ENCODE measurements around the gene ZNF787. TPM values are rescaled to one million over a fixed set of nuclear protein-coding genes. Genes with fewer than 3 reads are reported as not detected.
"Not testable (repeated sequence)": the region's sequence is repeated elsewhere in the genome, so short reads cannot be mapped to it uniquely, and the experiment has no call there.

ZNF787 gene
- polyA plus RNA-seq, 3 donors = 1.2 to 16.2 (median 1.8) TPM

GRCh38 chr19:56106993-56107392, 14.1 kb downstream of the ZNF787 start:
- Mint-ChIP-seq H3K4me1 (peaks cover 64% of the 10 kb centered on the region), H3K4me3 (no peak overlapping the region), H3K27me3 (ENCODE audit: low read depth in 3 of 3) (peaks cover 0 to 3% (median 0%) of the 10 kb centered on the region in 3 donors), H3K36me3 (peaks cover 19 to 39% of the 10 kb centered on the region in 2 donors), H3K9me3 (no peaks in the 10 kb centered on the region), H3K27ac (peak overlapping the region in 5 of 7 donors; percentile 30 to 87 (median 42))
- Histone ChIP-seq H3K4me3 (replicated peaks in 1 of 3; ENCODE audit: low read depth in 2 of 3, low read length in 3 of 3) (no peak overlapping the region), H4K20me1 (ENCODE audit: insufficient read depth, low read length) (peaks cover 95% of the 10 kb centered on the region), H3K9me3 (replicated peaks in 1 of 2; ENCODE audit: control insufficient read depth in 1 of 2, insufficient read depth in 1 of 2, low read length in 2 of 2) (no peaks in the 10 kb centered on the region), H3K79me2 (ENCODE audit: insufficient read depth, low read length) (peaks cover 95% of the 10 kb centered on the region), H2AFZ (ENCODE audit: insufficient read depth, low read depth, low read length, poor library complexity, severe bottlenecking) (no peak overlapping the region), H3K9ac (ENCODE audit: insufficient read depth, low read length, poor library complexity, severe bottlenecking) (no peak overlapping the region), H3K4me1 (ENCODE audit: control insufficient read depth in 1 of 2, insufficient read depth in 2 of 2, low read length in 2 of 2) (peaks cover 41 to 62% of the 10 kb centered on the region in 2 donors), H3K36me3 (replicated peaks in 1 of 2; ENCODE audit: control insufficient read depth in 1 of 2, insufficient read depth in 2 of 2, low read length in 2 of 2) (peaks cover 14 to 25% of the 10 kb centered on the region in 2 donors), H3K27me3 (ENCODE audit: control insufficient read depth in 2 of 2, insufficient read depth in 2 of 2, low read length in 2 of 2) (no peaks in the 10 kb centered on the region), H3K27ac (ENCODE audit: low read depth in 1 of 2, low read length in 2 of 2) (peak overlapping the region in 1 of 2 donors; percentile 47), H3K4me2 (replicated peaks; ENCODE audit: extremely low read depth, low read length, poor library complexity, severe bottlenecking) (no peak overlapping the region)
- no peak for TF ChIP-seq CTCF (IDR thresholded peaks at IDR 0.05)
- no peak for DNase-seq
- intact Hi-C loops (cut with micrococcal nuclease) = loop anchor here in 1 of 2 donors (10.0 kb wide), 1 partner anchor 48 kb away; no protein-coding TSS in a partner anchor
- 94% methylated on average over 8 of the region's 11 CpGs for WGBS (ENCODE audit: insufficient coverage)

GRCh38 chr19:56106397-56106849, 14.7 kb downstream of the ZNF787 start:
- TF ChIP-seq CTCF (IDR thresholded peaks at IDR 0.05) = no peak
- 70% methylated on average over 25 of the region's 27 CpGs for WGBS (ENCODE audit: insufficient coverage)
- no peaks in the 10 kb centered on the region for H3K27me3 ChIP-seq (ENCODE audit: control insufficient read depth in 2 of 2, insufficient read depth in 2 of 2, low read length in 2 of 2)
- Mint-ChIP-seq H3K36me3 (peaks cover 24 to 45% of the 10 kb centered on the region in 2 donors), H3K4me1 (peaks cover 58% of the 10 kb centered on the region), H3K27ac (peak overlapping the region in 3 of 7 donors; percentile 48 to 87 (median 50)), H3K27me3 (ENCODE audit: low read depth in 3 of 3) (peaks cover 0 to 3% (median 2%) of the 10 kb centered on the region in 3 donors), H3K9me3 (peaks cover 0 to 2% (median 0%) of the 10 kb centered on the region in 7 donors), H3K4me3 (no peak overlapping the region)
- peak overlapping the region in 1 of 2 donors; percentile 47 for H3K27ac ChIP-seq (ENCODE audit: low read depth in 1 of 2, low read length in 2 of 2)
- intact Hi-C loops (cut with micrococcal nuclease) = loop anchor here in 1 of 2 donors (10.0 kb wide), 1 partner anchor 48 kb away; no protein-coding TSS in a partner anchor
- no peak for DNase-seq
- H3K4me1 ChIP-seq (ENCODE audit: control insufficient read depth in 1 of 2, insufficient read depth in 2 of 2, low read length in 2 of 2) = peaks cover 36 to 56% of the 10 kb centered on the region in 2 donors
- H3K79me2 ChIP-seq (ENCODE audit: insufficient read depth, low read length) = peaks cover 95% of the 10 kb centered on the region
- H3K9ac ChIP-seq (ENCODE audit: insufficient read depth, low read length, poor library complexity, severe bottlenecking) = no peak overlapping the region
- no peak overlapping the region for H2AFZ ChIP-seq (ENCODE audit: insufficient read depth, low read depth, low read length, poor library complexity, severe bottlenecking)
- H4K20me1 ChIP-seq (ENCODE audit: insufficient read depth, low read length) = peaks cover 95% of the 10 kb centered on the region
- no peak overlapping the region for H3K4me3 ChIP-seq (replicated peaks in 1 of 3; ENCODE audit: low read depth in 2 of 3, low read length in 3 of 3)
- H3K36me3 ChIP-seq (replicated peaks in 1 of 2; ENCODE audit: control insufficient read depth in 1 of 2, insufficient read depth in 2 of 2, low read length in 2 of 2) = peaks cover 19 to 31% of the 10 kb centered on the region in 2 donors
- H3K4me2 ChIP-seq (replicated peaks; ENCODE audit: extremely low read depth, low read length, poor library complexity, severe bottlenecking) = no peak overlapping the region
- no peaks in the 10 kb centered on the region for H3K9me3 ChIP-seq (replicated peaks in 1 of 2; ENCODE audit: control insufficient read depth in 1 of 2, insufficient read depth in 1 of 2, low read length in 2 of 2)

DNA sequence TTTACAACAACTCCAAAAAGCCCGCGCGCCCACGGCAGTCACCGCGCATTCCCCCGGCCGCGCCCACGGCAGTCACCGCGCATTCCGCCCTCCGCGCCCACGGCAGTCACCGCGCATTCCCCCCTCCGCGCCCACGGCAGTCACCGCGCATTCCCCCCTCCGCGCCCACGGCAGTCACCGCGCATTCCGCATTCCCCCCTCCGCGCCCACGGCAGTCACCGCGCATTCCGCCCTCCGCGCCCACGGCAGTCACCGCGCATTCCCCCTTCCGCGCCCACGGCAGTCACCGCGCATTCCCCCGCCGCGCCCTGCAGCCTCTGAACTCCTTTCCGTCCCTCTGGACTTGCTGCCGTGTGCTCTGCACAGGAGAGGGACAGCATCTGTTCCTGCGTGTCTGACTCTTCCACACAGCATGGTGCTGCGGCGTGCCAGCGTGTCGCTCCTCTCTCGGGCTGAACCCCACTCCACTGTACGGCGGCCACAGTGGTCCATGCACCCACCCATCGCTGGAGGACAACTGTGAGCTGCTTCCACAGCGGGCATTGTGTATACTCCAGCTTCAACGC, 15.2 kb downstream of the ZNF787 start:
- DNase-seq; H3K27me3 ChIP-seq (ENCODE audit: control insufficient read depth in 2 of 2, insufficient read depth in 2 of 2, low read length in 2 of 2); H3K9me3 Mint-ChIP-seq; H2AFZ ChIP-seq (ENCODE audit: insufficient read depth, low read depth, low read length, poor library complexity, severe bottlenecking); H3K27ac ChIP-seq (ENCODE audit: low read depth in 1 of 2, low read length in 2 of 2); H3K4me3 ChIP-seq (replicated peaks in 1 of 3; ENCODE audit: low read depth in 2 of 3, low read length in 3 of 3); H3K9me3 ChIP-seq (replicated peaks in 1 of 2; ENCODE audit: control insufficient read depth in 1 of 2, insufficient read depth in 1 of 2, low read length in 2 of 2); H3K9ac ChIP-seq (ENCODE audit: insufficient read depth, low read length, poor library complexity, severe bottlenecking); H3K4me3 Mint-ChIP-seq; H3K27me3 Mint-ChIP-seq (ENCODE audit: low read depth in 3 of 3): not testable (repeated sequence)
- Histone ChIP-seq H3K36me3 (replicated peaks in 1 of 2; ENCODE audit: control insufficient read depth in 1 of 2, insufficient read depth in 2 of 2, low read length in 2 of 2) (peaks cover 24 to 36% of the 10 kb centered on the region in 2 donors), H3K4me1 (ENCODE audit: control insufficient read depth in 1 of 2, insufficient read depth in 2 of 2, low read length in 2 of 2) (peaks cover 31 to 51% of the 10 kb centered on the region in 2 donors), H4K20me1 (ENCODE audit: insufficient read depth, low read length) (peaks cover 95% of the 10 kb centered on the region), H3K4me2 (replicated peaks; ENCODE audit: extremely low read depth, low read length, poor library complexity, severe bottlenecking) (peak overlapping the region; percentile 30), H3K79me2 (ENCODE audit: insufficient read depth, low read length) (peaks cover 95% of the 10 kb centered on the region)
- H3K36me3 Mint-ChIP-seq = peaks cover 29 to 50% of the 10 kb centered on the region in 2 donors
- H3K4me1 Mint-ChIP-seq = peaks cover 53% of the 10 kb centered on the region
- H3K27ac Mint-ChIP-seq = peak overlapping the region in 4 of 7 donors; percentile 63 to 87 (median 73)
- intact Hi-C loops (cut with micrococcal nuclease) = loop anchor here (2.0 to 10.0 kb wide), 2 partner anchors 49 to 67 kb away; no protein-coding TSS in a partner anchor
- 92% methylated on average over 56 of the region's 61 CpGs for WGBS (ENCODE audit: insufficient coverage)

Measured in CD14-positive monocyte (primary cell).